Renal pelvis (tissue), 4 donors: ENCODE measurements around the gene B4GALT1. TPM values are rescaled to one million over a fixed set of nuclear protein-coding genes. Genes with fewer than 3 reads are reported as not detected.

ENCODE experiments used
- DNase-seq: peaks from one replicate; pipeline ENCODE4 v3.0.0-alpha.2; 2013
- polyA plus RNA-seq, 3 donors: library from polyadenylated mRNA; unstranded; fragments of 120-200 nt; gene quantifications; one replicate each; pipeline ENCODE4 v1.2.1, GENCODE V29; 2013; ENCODE audit not compliant: insufficient read length in 3 of 3

B4GALT1 gene
- polyA plus RNA-seq, 3 donors: 105 to 127 (median 125) TPM

GRCh38 chr9:33144551-33144950 is 22.6 kb downstream of the B4GALT1 start:
- DNase-seq: no peak

DNA sequence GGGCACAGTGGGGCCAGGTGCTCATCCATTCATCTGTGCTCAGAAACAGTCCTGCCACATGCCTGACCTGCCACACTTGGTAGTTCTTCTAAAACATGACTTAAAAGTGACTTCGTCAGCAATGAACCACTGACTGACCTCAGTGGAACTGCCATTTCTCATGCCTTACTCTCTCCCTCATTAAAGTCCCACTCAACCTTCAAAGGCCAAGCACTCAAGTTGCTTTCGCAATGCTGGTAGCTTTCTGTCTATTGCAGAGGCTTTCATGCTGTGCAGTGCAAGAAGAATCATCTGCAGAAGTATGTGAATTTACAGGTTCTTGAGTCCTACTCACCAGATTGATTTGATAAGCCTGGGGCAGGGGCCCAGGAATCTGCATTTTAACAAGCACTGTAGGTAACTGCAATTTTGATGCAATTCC is 23.9 kb downstream of the B4GALT1 start:
- DNase-seq: no peak

GRCh38 chr9:33142535-33142934 is 24.6 kb downstream of the B4GALT1 start:
- DNase-seq: no peak

GRCh38 chr9:33140401-33141360 is 26.5 kb downstream of the B4GALT1 start:
- no peak for DNase-seq

- no peak for DNase-seq
Measured at GRCh38 chr9:33139421-33140228, 27.5 kb downstream of the B4GALT1 start.

DNA sequence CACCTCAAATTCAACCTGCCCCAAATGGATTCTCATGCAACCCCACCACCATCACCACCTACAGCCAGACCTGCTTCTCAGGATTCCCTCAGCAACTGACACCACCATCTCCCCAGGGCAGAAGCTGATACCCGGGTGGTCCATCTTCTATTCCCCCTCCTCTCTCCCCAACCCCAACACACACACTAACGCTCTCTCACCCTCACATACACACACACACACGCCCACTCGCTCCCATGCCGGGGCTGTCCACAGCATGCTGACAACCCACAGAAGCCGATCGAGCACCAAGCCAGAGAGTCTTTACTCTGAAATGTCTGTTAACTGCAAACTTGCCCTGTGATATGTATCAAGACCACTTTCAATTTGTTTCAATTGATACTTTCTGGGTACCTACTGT is 28.4 kb downstream of the B4GALT1 start:
- no peak for DNase-seq

DNA sequence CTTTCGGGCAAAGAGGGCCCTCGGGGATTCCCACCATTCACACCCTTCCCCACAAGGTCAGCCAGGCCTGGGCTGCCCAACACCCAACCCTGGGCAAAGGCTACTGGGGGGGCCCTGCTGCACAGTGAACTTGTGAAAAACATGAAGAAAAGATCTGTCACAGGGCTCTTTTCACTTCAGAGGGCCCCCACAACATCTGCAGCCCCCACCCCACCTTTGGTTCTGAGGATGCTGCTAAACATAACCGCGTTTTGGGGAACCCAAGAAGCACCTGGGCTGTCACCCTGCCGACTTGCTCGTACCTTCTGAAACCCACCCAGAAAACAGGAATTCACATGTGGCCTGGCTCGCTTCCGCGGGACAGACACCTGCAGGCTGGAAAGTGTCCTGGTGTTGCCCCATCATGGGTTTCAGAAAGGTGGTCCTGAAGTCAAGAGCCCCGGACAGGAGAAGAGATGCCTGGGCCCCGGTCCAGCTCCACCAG is 29.3 kb downstream of the B4GALT1 start:
- no peak for DNase-seq

DNA sequence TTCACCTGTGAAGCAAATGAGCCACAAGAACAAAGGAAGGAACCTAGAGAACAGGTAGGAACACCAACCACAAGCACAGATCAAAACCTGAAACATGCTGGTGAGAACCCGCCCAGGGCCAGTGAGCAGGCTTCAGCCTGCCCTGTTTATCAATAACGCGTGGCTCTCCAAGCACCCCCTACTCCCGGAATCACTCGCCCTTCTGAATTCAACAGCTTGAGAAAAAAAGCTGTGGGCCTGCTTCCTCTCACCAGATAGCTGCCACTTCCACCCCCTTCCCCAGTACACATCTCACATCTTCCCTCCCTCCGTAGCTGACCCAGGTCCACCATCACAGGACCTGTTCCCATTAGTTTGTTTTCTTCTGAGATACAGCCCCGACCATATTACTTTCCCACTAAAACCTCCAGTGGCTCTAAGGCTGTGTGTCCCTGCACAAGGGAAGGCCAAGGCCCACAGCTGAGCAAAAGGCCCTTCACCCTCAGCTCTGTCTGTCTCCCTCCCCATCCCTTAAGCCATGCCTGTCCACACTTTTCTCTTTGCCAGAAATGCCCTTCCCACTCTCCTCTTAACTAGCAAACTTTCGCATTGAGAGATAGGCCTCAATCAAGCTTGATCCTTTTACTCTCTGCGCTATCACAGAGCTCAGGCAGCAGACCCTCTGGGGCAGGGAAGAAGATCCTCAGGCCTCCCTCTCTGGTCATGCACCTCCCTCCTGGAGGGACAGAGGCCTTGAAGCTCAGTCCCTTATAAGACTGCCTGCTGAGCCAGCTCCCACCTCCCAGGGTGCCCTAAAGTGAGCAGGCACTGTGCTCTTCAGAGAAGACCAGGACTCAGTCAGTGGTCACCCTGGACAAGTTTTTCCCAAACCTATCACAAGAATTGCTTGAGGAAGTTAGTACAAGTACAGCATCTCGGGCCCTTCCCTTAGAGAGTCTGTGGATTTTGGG is 30.1 kb downstream of the B4GALT1 start:
- no peak for DNase-seq

DNA sequence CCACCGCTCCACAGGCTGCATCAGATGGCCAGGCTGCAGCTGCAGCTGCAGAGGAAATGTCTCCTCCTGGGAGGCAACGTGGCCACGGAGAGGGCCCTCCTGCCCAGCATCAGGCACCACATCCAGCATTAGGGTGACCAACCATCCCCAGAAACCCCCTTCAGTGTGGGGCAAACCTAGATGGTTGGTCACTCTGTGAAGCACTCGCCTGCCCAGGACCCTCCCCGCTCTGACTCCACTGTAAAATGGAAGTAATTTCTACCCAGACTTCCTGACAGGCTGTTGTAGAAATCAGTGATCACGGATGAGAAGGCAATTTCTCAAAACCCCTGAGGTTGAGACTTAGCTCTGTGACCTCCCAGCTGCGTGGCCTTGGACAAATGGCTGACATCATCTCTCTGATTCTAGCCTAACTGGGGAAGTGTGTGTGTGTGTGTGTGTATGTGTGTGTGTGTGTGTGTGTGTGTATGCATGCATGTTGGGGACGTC is 31.6 kb downstream of the B4GALT1 start:
- no peak for DNase-seq

- DNase-seq: no peak
Measured at GRCh38 chr9:33135031-33135461, 32.1 kb downstream of the B4GALT1 start.

GRCh38 chr9:33133186-33133585 is 34.0 kb downstream of the B4GALT1 start:
- no peak for DNase-seq

DNA sequence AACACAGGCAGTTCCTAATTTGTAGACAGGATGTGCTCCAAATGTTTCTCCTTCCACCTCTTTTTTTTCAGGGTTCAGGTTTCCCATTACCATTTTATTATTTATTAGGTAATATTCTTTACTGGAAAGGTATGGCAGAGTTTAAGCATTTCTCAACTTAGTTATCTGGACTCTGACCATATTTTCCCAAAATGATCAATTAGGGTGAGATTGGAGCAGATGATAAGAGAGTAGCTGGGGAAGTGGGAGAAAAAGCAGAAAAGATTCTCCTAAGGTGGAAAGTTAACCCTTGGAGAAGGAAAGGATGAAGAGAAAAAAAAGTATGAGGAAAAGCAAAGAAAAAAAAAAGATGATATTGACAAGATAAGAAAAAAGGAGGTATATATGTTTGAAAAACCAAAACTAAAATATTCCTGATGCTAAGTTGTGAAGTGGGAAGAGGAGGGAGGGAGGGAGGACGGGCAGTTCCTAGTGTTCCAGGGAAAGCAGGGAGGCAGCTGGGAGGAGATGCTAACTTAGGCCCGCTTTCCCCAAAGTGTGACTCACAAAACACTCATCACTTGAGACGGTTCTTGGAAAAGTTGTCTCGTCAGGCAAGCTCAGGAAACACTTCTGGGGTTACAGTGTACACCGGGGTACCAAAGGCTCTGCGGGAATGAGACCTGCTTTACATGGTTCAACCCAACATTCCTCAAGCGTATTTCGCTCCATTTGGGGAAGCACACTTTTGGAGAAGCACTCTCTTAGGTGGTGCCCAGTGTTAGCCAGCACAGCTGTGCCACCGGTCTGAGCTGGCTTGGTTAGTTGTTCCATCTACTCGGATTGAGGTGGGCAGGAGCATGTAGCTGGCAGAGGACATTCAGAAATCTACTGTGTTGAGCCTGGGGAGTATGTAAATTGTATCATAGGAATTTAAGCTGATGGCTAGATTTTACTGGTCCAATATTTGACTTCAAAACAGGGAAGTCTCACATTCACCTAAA is 35.1 kb downstream of the B4GALT1 start:
- DNase-seq: no peak

GRCh38 chr9:33130961-33131789 is 36.0 kb downstream of the B4GALT1 start:
- no peak for DNase-seq

- DNase-seq: no peak
Measured at GRCh38 chr9:33129886-33130881, 37.0 kb downstream of the B4GALT1 start.

- DNase-seq: no peak
Measured at GRCh38 chr9:33129251-33129885, 37.8 kb downstream of the B4GALT1 start.

- no peak for DNase-seq
Measured at GRCh38 chr9:33128570-33128969, 38.6 kb downstream of the B4GALT1 start.

DNA sequence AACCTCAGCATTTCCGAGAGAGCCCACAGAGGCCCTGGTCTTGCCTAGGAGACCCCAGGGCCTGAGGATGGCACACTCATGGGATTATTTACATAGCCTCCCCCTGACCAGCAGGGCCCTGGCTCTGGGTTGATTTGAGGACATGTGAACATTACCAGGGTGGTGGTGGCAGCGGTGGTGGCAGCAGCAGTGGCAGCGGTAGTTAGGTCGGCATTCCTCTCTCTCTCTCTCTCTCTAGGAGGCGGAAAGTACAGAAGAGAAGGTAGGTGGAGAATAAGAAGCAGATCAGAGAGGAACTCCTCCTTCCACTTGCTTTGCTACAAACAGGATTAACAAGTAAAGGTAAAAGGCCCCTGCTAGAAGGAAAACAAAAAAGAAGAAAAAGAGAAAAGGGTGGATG is 39.3 kb downstream of the B4GALT1 start:
- no peak for DNase-seq
